Activated naive CD4-positive, alpha-beta T cell treated with anti-CD3 and anti-CD28 coated beads for 36 hours (primary cell): ENCODE results near the gene DBI. TPM values are rescaled to one million over a fixed set of nuclear protein-coding genes. Genes with fewer than 3 reads are reported as not detected.
A peak's percentile ranks its signal among the peaks of the same experiment; 100 is the strongest.

Experiments used
- CTCF ChIA-PET: fragments of 350-600 bp; sonication (Branson Sonifier 250); formaldehyde crosslinking; loops from one replicate; lab custom pipeline; 2021; ENCODE audit warnings: antibody characterized with exemption; lab: Charles Lee
- DNase-seq: peaks from one replicate; pipeline ENCODE4 v3.0.0-alpha.2; 2020
- H3K27ac Mint-ChIP-seq: one replicate; pipeline ENCODE4 v1.8.0; 2021; ENCODE audit warnings: mild to moderate bottlenecking, mixed read lengths
- H3K27me3 Mint-ChIP-seq: one replicate; pipeline ENCODE4 v1.8.0; 2021; ENCODE audit warnings: low read depth, mixed read lengths
- H3K36me3 Mint-ChIP-seq: one replicate; pipeline ENCODE4 v1.8.0; 2021; ENCODE audit warnings: low read depth, mixed read lengths
- H3K4me1 Mint-ChIP-seq: one replicate; pipeline ENCODE4 v1.8.0; 2021; ENCODE audit warnings: low read depth, mixed read lengths
- H3K4me3 Mint-ChIP-seq: one replicate; pipeline ENCODE4 v1.8.0; 2021; ENCODE audit warnings: mild to moderate bottlenecking, moderate library complexity, mixed read lengths
- H3K9me3 Mint-ChIP-seq: one replicate; pipeline ENCODE4 v1.8.0; 2021; ENCODE audit warnings: mixed read lengths
- intact Hi-C: fragments of 100-400 bp; cut with micrococcal nuclease; formaldehyde crosslinking; loops from one replicate; pipeline ENCODE4 v1.15.1; 2023
- total RNA-seq, 2 experiments: library from RNA; stranded (reverse); gene quantifications; one replicate each; pipeline ENCODE4 v1.2.3, GENCODE V29; 2021

Gene DBI
- total RNA-seq: 100 to 1,000 TPM; 133 to 134 TPM

DNA sequence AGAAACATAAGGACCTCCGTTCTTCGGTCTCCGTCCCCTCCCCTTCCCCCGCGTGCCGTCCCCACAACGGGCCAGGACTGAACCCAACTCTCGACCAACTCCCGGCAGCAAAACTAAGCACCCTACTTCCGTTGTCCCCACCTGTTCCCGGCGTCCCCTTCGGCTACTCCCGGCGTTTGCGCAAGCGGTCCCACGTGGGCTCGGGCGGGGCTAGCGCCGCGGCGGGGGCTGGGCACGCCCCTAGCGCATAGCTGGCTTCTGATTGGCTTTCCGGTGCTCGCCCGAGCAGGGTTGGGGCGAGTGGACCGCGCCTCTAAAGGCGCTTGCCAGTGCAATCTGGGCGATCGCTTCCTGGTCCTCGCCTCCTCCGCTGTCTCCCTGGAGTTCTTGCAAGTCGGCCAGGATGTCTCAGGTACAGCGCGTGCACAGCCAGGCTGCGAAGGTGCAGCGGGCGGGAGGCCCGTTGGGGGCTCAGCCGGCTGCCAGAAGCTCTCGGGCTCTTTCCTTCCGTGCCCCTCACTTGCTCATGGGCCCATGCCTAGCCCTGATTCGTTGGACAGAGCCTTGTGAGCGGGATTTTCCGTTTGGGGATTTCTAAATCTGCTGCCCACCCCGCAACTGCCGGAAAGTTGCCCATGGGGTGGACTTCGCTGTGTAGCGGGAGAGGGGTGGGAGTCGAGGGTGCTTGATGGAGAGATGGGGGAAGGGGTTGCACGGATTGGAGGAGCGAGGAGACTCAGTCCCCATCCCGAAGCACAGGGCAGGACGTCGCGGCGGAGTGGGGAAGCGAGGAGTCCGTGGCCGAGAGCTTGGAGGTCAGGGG, at the start of gene DBI, which contains the start of gene C2orf76:
Gene DBI (plus strand): TSS at position 329 of the 823 bp plus-strand sequence. CDS start 75 bp downstream, at position 404.
Gene C2orf76 (minus strand): TSS at position 186 of the 823 bp plus-strand sequence. CDS start 26,875 bp downstream, outside the sequence.
- H3K4me3 Mint-ChIP-seq: peak within 1 kb of the TSS; percentile 99
- peak within 1 kb of the TSS; percentile 92 for H3K27ac Mint-ChIP-seq
- DNase-seq: peak; percentile 94
- H3K9me3 Mint-ChIP-seq: no peaks in the 10 kb centered on the region
- H3K27me3 Mint-ChIP-seq: no peaks in the 10 kb centered on the region
- intact Hi-C loops: loop anchor here (1.0 to 10.0 kb wide), 11 partner anchors 312 to 1553 kb away; partner anchors contain the start of genes CCDC93, DDX18, EPB41L5 and INSIG2
- peaks cover 42% of the 10 kb centered on the region for H3K4me1 Mint-ChIP-seq
- CTCF ChIA-PET: no interaction called here
- H3K36me3 Mint-ChIP-seq: peaks cover 29% of the 10 kb centered on the region

DNA sequence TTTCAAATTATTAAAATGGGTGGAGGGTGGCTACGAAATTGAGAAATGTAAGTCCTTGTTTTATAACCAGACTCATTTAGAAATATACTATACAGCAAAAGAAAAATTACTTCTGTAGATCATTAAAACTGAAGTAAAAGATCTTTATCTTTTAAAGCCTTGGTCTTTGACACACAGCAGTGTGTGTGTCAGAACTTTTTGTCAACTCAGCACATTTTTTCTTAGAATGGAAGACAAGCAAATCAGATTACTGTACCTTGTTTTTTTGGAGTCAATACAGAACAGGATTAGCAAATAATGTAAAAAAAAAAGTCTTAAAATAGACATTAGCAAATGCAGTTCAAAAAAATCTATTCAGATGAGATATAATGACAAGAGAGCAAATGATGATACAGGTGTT, 49.2 kb upstream of the DBI start:
- intact Hi-C loops: no loop called here
- Mint-ChIP-seq H3K4me1 (no peaks in the 10 kb centered on the region), H3K9me3 (no peaks in the 10 kb centered on the region), H3K27me3 (no peaks in the 10 kb centered on the region), H3K36me3 (peaks cover 3% of the 10 kb centered on the region), H3K27ac (no peak overlapping the region), H3K4me3 (no peak overlapping the region)
- no peak for DNase-seq
- CTCF ChIA-PET: no interaction called here

DNA sequence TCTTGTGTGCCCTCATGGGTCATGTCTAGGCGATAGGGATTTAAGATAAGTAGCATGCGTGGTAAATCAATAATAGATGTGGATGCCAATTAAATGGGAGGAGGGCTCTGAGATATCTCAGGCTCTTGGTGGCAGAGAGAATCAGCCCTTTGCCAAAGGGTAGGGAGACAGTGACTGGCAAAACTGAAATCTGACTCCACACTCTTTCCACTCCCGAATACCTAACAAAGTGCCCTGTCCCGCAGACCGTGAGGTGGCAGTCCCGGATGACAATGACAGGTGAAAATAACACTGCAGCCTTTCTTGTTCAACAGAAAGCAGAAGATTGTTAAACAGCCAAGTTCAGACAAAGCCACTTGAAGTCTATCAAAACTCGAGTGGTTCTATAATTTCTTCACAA, 47.2 kb upstream of the DBI start:
- peaks cover 3% of the 10 kb centered on the region for H3K36me3 Mint-ChIP-seq
- no peak overlapping the region for H3K4me3 Mint-ChIP-seq
- no peaks in the 10 kb centered on the region for H3K4me1 Mint-ChIP-seq
- no peaks in the 10 kb centered on the region for H3K27me3 Mint-ChIP-seq
- no peak overlapping the region for H3K27ac Mint-ChIP-seq
- DNase-seq: no peak
- no peaks in the 10 kb centered on the region for H3K9me3 Mint-ChIP-seq
- CTCF ChIA-PET: no interaction called here
- intact Hi-C loops: no loop called here

DNA sequence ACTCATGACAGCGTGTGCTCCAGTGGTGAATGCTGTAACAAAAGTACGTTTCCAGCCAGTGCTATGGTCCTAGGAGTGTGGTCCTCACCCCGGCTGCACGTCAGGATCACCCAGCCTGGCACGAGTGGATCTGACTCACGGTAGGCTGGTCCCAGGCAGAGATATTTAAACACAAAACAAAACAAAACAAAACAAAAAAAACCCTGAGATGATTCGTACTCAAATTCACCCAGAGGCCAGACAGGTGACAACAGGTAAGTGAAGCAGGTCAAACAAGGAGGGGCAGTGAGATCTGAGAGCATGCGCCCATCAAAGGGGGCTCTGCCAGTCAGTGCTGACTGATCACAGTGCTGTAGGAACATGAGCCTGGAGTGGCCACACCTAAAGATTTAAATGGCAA, 43.3 kb upstream of the DBI start:
- intact Hi-C loops: no loop called here
- CTCF ChIA-PET: no interaction called here
- DNase-seq: no peak
- H3K4me1 Mint-ChIP-seq: no peaks in the 10 kb centered on the region
- no peak overlapping the region for H3K27ac Mint-ChIP-seq
- H3K9me3 Mint-ChIP-seq: no peaks in the 10 kb centered on the region
- no peaks in the 10 kb centered on the region for H3K27me3 Mint-ChIP-seq
- H3K4me3 Mint-ChIP-seq: no peak overlapping the region
- no peaks in the 10 kb centered on the region for H3K36me3 Mint-ChIP-seq

DNA sequence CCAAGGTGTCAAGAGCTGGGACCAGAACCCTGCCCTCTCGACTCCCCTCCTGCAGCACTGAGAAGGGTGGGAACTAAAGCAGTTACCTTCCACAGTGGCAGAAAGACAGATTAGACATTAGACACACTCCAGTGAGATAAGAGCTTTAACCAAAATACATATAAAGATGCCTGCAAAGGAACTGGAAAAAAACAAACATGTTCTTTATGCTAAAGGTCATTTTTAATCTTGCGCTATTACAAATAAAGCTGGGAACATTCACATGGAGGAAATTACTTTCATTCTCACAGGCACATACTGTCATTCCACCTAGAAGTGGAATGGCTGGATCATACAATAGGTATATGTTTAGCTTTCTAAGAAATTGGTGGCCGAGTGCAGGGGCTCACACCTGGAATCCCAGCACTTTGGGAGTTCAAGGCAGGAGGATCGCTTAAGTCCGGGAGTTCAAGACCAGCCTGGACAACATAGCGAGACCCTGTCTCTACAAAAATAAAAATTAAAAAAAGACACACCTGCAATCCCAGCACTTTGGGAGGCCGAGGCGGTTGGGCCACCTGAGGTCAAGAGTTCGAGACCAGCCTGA, 42.0 kb upstream of the DBI start:
- intact Hi-C loops: no loop called here
- Mint-ChIP-seq H3K27ac (no peak overlapping the region), H3K4me3 (no peak overlapping the region), H3K4me1 (no peaks in the 10 kb centered on the region), H3K36me3 (no peaks in the 10 kb centered on the region), H3K9me3 (no peaks in the 10 kb centered on the region), H3K27me3 (no peaks in the 10 kb centered on the region)
- CTCF ChIA-PET: no interaction called here
- no peak for DNase-seq

DNA sequence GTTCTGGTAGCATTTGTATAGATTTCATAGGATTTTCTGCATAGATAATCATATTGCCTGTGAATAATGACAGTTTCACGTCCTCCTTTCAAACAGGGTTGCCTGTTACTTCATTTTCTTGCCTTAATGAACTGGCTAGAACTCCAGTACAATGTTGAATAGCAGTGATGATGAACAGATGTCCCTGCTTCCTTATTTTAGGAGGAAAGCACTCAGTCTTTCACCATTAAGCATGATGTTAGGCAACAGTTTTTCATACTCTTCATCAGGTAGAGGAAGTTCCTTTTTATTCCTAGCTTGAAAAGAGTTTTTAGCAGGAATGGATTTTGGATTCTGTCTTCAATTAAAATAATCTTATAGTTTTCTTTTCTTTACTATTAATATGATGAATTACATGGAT, 39.8 kb upstream of the DBI start:
- Mint-ChIP-seq H3K9me3 (no peaks in the 10 kb centered on the region), H3K4me3 (no peak overlapping the region), H3K36me3 (peaks cover 2% of the 10 kb centered on the region), H3K4me1 (no peaks in the 10 kb centered on the region), H3K27ac (no peak overlapping the region), H3K27me3 (no peaks in the 10 kb centered on the region)
- CTCF ChIA-PET: no interaction called here
- intact Hi-C loops: no loop called here
- DNase-seq: no peak

DNA sequence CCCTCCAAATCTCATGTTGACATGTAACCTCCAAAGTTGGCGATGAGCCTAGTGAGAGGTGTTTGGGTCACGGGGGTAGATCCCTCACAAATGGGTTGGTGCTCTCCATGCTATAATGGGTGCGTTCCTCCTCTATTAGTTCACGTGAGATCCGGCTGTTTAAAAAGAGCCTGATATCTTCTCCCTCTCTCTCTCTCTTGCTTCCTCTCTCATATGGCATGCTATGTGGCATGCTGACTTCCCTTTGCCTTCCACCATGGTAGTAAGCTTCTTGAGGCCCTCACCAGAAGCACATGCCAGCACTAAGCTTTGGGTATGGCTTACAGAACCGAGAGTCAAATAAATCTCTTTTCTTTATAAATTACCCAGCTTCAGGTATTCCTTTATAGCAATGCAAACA, 39.3 kb upstream of the DBI start:
- Mint-ChIP-seq H3K9me3 (no peaks in the 10 kb centered on the region), H3K27ac (no peak overlapping the region), H3K4me1 (no peaks in the 10 kb centered on the region), H3K27me3 (no peaks in the 10 kb centered on the region), H3K36me3 (peaks cover 2% of the 10 kb centered on the region), H3K4me3 (no peak overlapping the region)
- CTCF ChIA-PET: no interaction called here
- DNase-seq: no peak
- intact Hi-C loops: no loop called here

DNA sequence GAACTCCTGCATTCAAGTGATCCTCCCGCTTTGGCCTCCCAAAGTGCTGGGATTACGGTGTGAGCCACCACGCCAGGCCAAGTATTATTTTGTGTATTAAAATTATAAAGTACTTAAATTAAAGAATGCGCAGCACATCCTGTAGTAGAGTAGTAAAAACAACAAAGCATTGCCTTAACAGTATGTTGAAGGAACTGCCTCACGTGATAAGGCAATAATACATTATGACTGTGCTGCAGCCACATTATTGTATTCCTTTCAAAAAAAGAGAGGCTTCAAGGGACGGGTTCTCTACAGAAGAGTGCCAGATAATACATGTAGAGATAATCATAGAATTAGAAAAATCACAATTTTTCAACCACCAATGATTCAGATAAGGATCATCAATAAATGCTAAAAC, 33.8 kb upstream of the DBI start:
- intact Hi-C loops: no loop called here
- Mint-ChIP-seq H3K4me1 (no peaks in the 10 kb centered on the region), H3K36me3 (peaks cover 15% of the 10 kb centered on the region), H3K27me3 (no peaks in the 10 kb centered on the region), H3K4me3 (no peak overlapping the region), H3K27ac (no peak overlapping the region), H3K9me3 (no peaks in the 10 kb centered on the region)
- DNase-seq: no peak
- CTCF ChIA-PET: no interaction called here

DNA sequence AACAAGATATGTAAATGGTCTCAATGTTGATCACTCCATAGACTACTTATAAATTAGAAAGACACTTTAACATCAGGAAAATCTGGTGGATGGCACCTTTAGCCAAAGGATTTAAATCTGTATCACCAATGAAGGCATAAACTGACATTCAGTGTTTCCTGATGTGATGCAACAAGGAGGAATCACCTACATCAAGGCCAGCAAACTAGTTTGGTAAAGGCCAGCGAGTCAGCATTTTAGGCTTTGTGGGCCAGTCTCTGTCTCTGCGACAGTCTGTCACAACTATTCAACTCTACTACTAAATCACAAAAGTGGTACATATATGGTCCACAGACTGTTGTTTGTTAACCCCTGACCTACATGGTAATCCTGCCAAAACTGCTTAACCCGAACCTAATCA, 33.4 kb upstream of the DBI start:
- no peak overlapping the region for H3K4me3 Mint-ChIP-seq
- no peak for DNase-seq
- no peaks in the 10 kb centered on the region for H3K9me3 Mint-ChIP-seq
- CTCF ChIA-PET: no interaction called here
- no peak overlapping the region for H3K27ac Mint-ChIP-seq
- H3K4me1 Mint-ChIP-seq: peaks cover 3% of the 10 kb centered on the region
- peaks cover 15% of the 10 kb centered on the region for H3K36me3 Mint-ChIP-seq
- H3K27me3 Mint-ChIP-seq: no peaks in the 10 kb centered on the region
- intact Hi-C loops: no loop called here

DNA sequence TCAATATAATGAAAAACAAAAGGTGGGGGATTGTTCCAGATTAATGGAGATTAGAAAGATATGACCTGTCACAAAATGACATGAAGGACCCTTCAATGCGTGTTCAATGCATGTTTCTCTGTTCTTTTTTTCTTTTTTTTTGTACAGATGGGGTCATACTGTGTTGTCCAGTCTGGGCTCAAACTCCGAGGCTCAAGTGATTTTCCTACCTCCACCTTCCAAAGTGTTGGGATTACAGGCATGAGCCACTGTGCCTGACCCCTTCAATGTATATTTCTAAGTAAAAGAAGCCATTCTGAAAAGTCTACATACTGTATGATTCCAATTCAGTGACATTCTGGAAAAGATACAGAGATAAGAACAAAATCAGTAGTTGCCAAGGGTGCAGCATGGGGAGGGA, 32.9 kb upstream of the DBI start:
- intact Hi-C loops: no loop called here
- CTCF ChIA-PET: no interaction called here
- Mint-ChIP-seq H3K4me1 (peaks cover 8% of the 10 kb centered on the region), H3K27ac (no peak overlapping the region), H3K36me3 (peaks cover 15% of the 10 kb centered on the region), H3K4me3 (no peak overlapping the region), H3K27me3 (no peaks in the 10 kb centered on the region), H3K9me3 (no peaks in the 10 kb centered on the region)
- DNase-seq: no peak

DNA sequence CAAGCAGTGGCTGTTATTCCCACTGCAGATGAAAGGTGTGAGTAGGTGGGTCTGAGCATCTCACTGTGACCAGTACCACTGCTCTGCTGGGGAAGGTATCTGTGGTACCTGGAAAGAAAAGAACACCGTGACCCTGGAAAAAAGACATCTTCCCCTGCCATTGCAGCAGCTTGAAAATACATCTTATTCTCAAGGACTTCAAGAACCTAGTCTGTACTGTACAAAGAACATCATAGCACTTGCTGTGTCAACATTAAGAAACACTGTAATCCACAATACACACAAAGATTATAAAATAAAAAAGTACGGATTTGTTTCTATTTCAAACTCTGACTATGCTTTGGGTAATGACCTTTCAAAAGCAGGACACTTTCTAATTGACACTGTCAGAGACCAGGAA, 29.0 kb upstream of the DBI start:
- no peak overlapping the region for H3K4me3 Mint-ChIP-seq
- H3K36me3 Mint-ChIP-seq: peaks cover 13% of the 10 kb centered on the region
- CTCF ChIA-PET: no interaction called here
- peaks cover 17% of the 10 kb centered on the region for H3K4me1 Mint-ChIP-seq
- H3K27ac Mint-ChIP-seq: no peak overlapping the region
- no peaks in the 10 kb centered on the region for H3K27me3 Mint-ChIP-seq
- intact Hi-C loops: no loop called here
- H3K9me3 Mint-ChIP-seq: no peaks in the 10 kb centered on the region
- no peak for DNase-seq

DNA sequence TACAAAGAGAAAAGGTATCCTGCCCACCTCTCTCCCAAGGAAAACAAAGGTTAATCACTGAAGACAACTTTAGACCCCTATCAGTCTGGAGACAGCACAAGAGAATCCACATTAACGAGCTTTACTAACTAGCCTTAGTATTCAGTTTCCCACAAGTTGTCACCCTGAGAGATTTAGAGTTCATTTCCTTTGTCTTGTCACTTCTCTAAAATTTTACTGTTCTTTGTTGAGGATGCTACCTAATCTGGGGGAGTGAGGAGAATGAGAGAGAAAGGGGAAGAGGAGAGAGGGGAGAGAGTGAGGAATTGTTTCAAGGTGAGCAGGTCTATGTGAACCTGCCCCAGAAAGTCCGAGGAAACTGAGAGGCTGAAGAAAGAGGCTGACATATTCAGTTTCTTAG, 28.5 kb upstream of the DBI start:
- Mint-ChIP-seq H3K4me3 (no peak overlapping the region), H3K27me3 (no peaks in the 10 kb centered on the region), H3K27ac (no peak overlapping the region), H3K9me3 (no peaks in the 10 kb centered on the region), H3K4me1 (peaks cover 17% of the 10 kb centered on the region), H3K36me3 (peaks cover 13% of the 10 kb centered on the region)
- CTCF ChIA-PET: no interaction called here
- no peak for DNase-seq
- intact Hi-C loops: no loop called here
